Astrocyte (in vitro differentiated cells and primary cell): ENCODE results near the gene B4GALT7. TPM values are rescaled to one million over a fixed set of nuclear protein-coding genes. Genes with fewer than 3 reads are reported as not detected.

ENCODE experiments used
- DNase-seq: peaks from one replicate; pipeline ENCODE4 v3.0.0-alpha.2; 2010; ENCODE audit warnings: low read depth
- FAIRE-seq: peaks from 2 replicates; lab custom pipeline; 2011; peaks lifted over from hg19 to GRCh38; lab: Jason Lieb, UNC
- H2AFZ ChIP-seq: 2 replicates; pipeline ENCODE4 v1.6.0; 2012; ENCODE audit warnings: low read depth, low read length, inconsistent platforms
- H3K27ac ChIP-seq: 2 replicates; pipeline ENCODE4 v1.5.1; 2011; ENCODE audit warnings: low read depth, low read length, inconsistent platforms
- H3K27me3 ChIP-seq: 2 replicates; pipeline ENCODE4 v1.6.0; 2011; ENCODE audit warnings: low read length, inconsistent platforms; ENCODE audit not compliant: insufficient read depth
- H3K36me3 ChIP-seq: 2 replicates; pipeline ENCODE4 v1.5.1; 2011; ENCODE audit warnings: low read length, inconsistent platforms; ENCODE audit not compliant: insufficient read depth
- H3K4me1 ChIP-seq: 2 replicates; pipeline ENCODE4 v1.5.1; 2011; ENCODE audit warnings: low read length, inconsistent platforms; ENCODE audit not compliant: insufficient read depth
- H3K4me2 ChIP-seq: 2 replicates; pipeline ENCODE4 v1.6.0; 2012; ENCODE audit warnings: low read length, inconsistent platforms
- H3K4me3 ChIP-seq: 2 replicates; pipeline ENCODE4 v1.5.1; 2011; ENCODE audit warnings: low read depth, mild to moderate bottlenecking, low read length, inconsistent platforms; ENCODE audit not compliant: insufficient read depth
- H3K79me2 ChIP-seq: 2 replicates; pipeline ENCODE4 v1.6.0; 2012; ENCODE audit warnings: mild to moderate bottlenecking, low read length, inconsistent platforms; ENCODE audit not compliant: insufficient read depth
- H3K9ac ChIP-seq: 2 replicates; pipeline ENCODE4 v1.6.0; 2012; ENCODE audit warnings: mild to moderate bottlenecking, low read length, inconsistent platforms
- H3K9me3 ChIP-seq: 2 replicates; pipeline ENCODE4 v1.5.1; 2012; ENCODE audit warnings: low read depth, mild to moderate bottlenecking, low read length, inconsistent platforms; ENCODE audit not compliant: insufficient read depth
- H4K20me1 ChIP-seq: 2 replicates; pipeline ENCODE4 v1.6.0; 2012; ENCODE audit warnings: low read length, inconsistent platforms; ENCODE audit not compliant: insufficient read depth
- H3K27ac Mint-ChIP-seq: one replicate; pipeline ENCODE4 v1.8.0; 2021; ENCODE audit warnings: mild to moderate bottlenecking, mixed read lengths; ENCODE audit not compliant: unreplicated experiment
- H3K27me3 Mint-ChIP-seq: one replicate; pipeline ENCODE4 v1.8.0; 2021; ENCODE audit warnings: low read depth, mixed read lengths; ENCODE audit not compliant: unreplicated experiment
- H3K36me3 Mint-ChIP-seq: one replicate; pipeline ENCODE4 v1.8.0; 2021; ENCODE audit warnings: low read depth, mixed read lengths; ENCODE audit not compliant: unreplicated experiment
- H3K4me1 Mint-ChIP-seq: one replicate; pipeline ENCODE4 v1.8.0; 2021; ENCODE audit warnings: low read depth, mixed read lengths; ENCODE audit not compliant: unreplicated experiment
- H3K4me3 Mint-ChIP-seq: one replicate; pipeline ENCODE4 v1.8.0; 2021; ENCODE audit warnings: mild to moderate bottlenecking, moderate library complexity, mixed read lengths; ENCODE audit not compliant: unreplicated experiment
- H3K9me3 Mint-ChIP-seq: one replicate; pipeline ENCODE4 v1.8.0; 2021; ENCODE audit warnings: mild to moderate bottlenecking, mixed read lengths; ENCODE audit not compliant: unreplicated experiment
- EZH2 ChIP-seq: IDR thresholded peaks from 2 replicates; pipeline ENCODE4 v1.6.1; 2012; ENCODE audit warnings: mild to moderate bottlenecking, low read length, inconsistent platforms; ENCODE audit not compliant: insufficient read depth
- total RNA-seq: library from RNA; stranded (reverse); gene quantifications from 2 replicates; pipeline ENCODE4 v1.2.1, GENCODE V29; 2021
- TF ChIP-seq, protein P1 (sequence below): IDR thresholded peaks from 2 replicates; pipeline ENCODE4 v1.5.1; 2011; ENCODE audit warnings: low read depth, mild to moderate bottlenecking, inconsistent platforms, low read length, moderate library complexity; ENCODE audit not compliant: insufficient read depth

The B4GALT7 gene
- total RNA-seq, 1 donor from 2014 or later, result 35.0 TPM

- Mint-ChIP-seq H3K27ac (no peak overlapping the region), H3K36me3 (peaks cover 14% of the 10 kb centered on the region), H3K27me3 (no peaks in the 10 kb centered on the region), H3K9me3 (no peaks in the 10 kb centered on the region), H3K4me1 (no peaks in the 10 kb centered on the region), H3K4me3 (no peak overlapping the region)
- no peak overlapping the region for H3K4me3 ChIP-seq
- no peak overlapping the region for H3K9ac ChIP-seq
- no peaks in the 10 kb centered on the region for H3K79me2 ChIP-seq
- H4K20me1 ChIP-seq, result peaks cover 17% of the 10 kb centered on the region
- no peak for FAIRE-seq
- no peaks in the 10 kb centered on the region for H3K9me3 ChIP-seq
- H2AFZ ChIP-seq, result no peak overlapping the region
- no peak for DNase-seq
- H3K27ac ChIP-seq, result no peak overlapping the region
- no peak for TF ChIP-seq EZH2
- TF ChIP-seq, protein P1, sequence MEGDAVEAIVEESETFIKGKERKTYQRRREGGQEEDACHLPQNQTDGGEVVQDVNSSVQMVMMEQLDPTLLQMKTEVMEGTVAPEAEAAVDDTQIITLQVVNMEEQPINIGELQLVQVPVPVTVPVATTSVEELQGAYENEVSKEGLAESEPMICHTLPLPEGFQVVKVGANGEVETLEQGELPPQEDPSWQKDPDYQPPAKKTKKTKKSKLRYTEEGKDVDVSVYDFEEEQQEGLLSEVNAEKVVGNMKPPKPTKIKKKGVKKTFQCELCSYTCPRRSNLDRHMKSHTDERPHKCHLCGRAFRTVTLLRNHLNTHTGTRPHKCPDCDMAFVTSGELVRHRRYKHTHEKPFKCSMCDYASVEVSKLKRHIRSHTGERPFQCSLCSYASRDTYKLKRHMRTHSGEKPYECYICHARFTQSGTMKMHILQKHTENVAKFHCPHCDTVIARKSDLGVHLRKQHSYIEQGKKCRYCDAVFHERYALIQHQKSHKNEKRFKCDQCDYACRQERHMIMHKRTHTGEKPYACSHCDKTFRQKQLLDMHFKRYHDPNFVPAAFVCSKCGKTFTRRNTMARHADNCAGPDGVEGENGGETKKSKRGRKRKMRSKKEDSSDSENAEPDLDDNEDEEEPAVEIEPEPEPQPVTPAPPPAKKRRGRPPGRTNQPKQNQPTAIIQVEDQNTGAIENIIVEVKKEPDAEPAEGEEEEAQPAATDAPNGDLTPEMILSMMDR, result no peak
- H3K4me2 ChIP-seq, result no peak overlapping the region
- H3K27me3 ChIP-seq, result no peaks in the 10 kb centered on the region
- peaks cover 5% of the 10 kb centered on the region for H3K4me1 ChIP-seq
- no peaks in the 10 kb centered on the region for H3K36me3 ChIP-seq
These were observed 11.0 kb downstream of the B4GALT7 start for GRCh38 chr5:177610770-177611445.

GRCh38 chr5:177611446-177612214 is 11.7 kb downstream of the B4GALT7 start:
- no peak overlapping the region for H3K4me3 Mint-ChIP-seq
- H3K27me3 ChIP-seq, result no peaks in the 10 kb centered on the region
- H3K9me3 Mint-ChIP-seq, result no peaks in the 10 kb centered on the region
- H3K36me3 Mint-ChIP-seq, result peaks cover 11% of the 10 kb centered on the region
- H3K9me3 ChIP-seq, result no peaks in the 10 kb centered on the region
- no peak overlapping the region for H3K27ac Mint-ChIP-seq
- no peaks in the 10 kb centered on the region for H3K36me3 ChIP-seq
- peaks cover 5% of the 10 kb centered on the region for H3K4me1 ChIP-seq
- DNase-seq (no peak), FAIRE-seq (no peak)
- no peak overlapping the region for H3K27ac ChIP-seq
- TF ChIP-seq EZH2, result no peak
- TF ChIP-seq, protein P1, result no peak
- H3K27me3 Mint-ChIP-seq, result no peaks in the 10 kb centered on the region
- no peak overlapping the region for H2AFZ ChIP-seq
- H3K9ac ChIP-seq, result no peak overlapping the region
- H4K20me1 ChIP-seq, result peaks cover 13% of the 10 kb centered on the region
- no peak overlapping the region for H3K4me2 ChIP-seq
- no peaks in the 10 kb centered on the region for H3K4me1 Mint-ChIP-seq
- H3K4me3 ChIP-seq, result no peak overlapping the region
- no peaks in the 10 kb centered on the region for H3K79me2 ChIP-seq
